Kidney (tissue), 14 donors: ENCODE data around the gene SCN1A. TPM values are rescaled to one million over a fixed set of nuclear protein-coding genes. Genes with fewer than 3 reads are reported as not detected.
A peak's percentile ranks its signal among the peaks of the same experiment; 100 is the strongest.

ENCODE experiments used
- DNase-seq, 5 donors: peaks; one replicate each; pipeline ENCODE4 v3.0.0-alpha.2; 2013 to 2020
- FAIRE-seq: peaks from 2 replicates; lab custom pipeline; 2012; peaks lifted over from hg19 to GRCh38; lab: Jason Lieb, UNC
- H3K27ac ChIP-seq, 2 donors: one replicate each; pipeline ENCODE4 v1.7.0; 2013; ENCODE audit warnings: low read depth in 2 of 2, low read length in 2 of 2, inconsistent platforms in 1 of 2
- H3K27me3 ChIP-seq: one replicate; pipeline ENCODE4 v1.7.1; 2013; ENCODE audit warnings: low read length, inconsistent platforms; ENCODE audit not compliant: control insufficient read depth, insufficient read depth
- H3K36me3 ChIP-seq, 3 donors: one replicate each; pipeline versions ENCODE4 v1.7.0 to v1.7.1; 2013; ENCODE audit warnings: low read length in 3 of 3, control low read depth in 1 of 3, inconsistent platforms in 1 of 3; ENCODE audit not compliant: insufficient read depth in 3 of 3, control insufficient read depth in 2 of 3
- H3K4me1 ChIP-seq, 3 donors: one replicate each; pipeline versions ENCODE4 v1.7.0 to v1.7.1; 2013; ENCODE audit warnings: low read length in 3 of 3, inconsistent platforms in 1 of 3, low read depth in 1 of 3; ENCODE audit not compliant: control insufficient read depth in 2 of 3, insufficient read depth in 2 of 3
- H3K4me3 ChIP-seq, 3 donors: one replicate each; pipeline versions ENCODE4 v1.7.0 to v1.8.1; 2013; ENCODE audit warnings: low read length in 3 of 3, control low read depth in 1 of 3, inconsistent platforms in 1 of 3
- H3K9ac ChIP-seq, 3 donors: one replicate each; pipeline versions ENCODE4 v1.7.0 to v1.7.1; 2013; ENCODE audit warnings: low read length in 3 of 3, control low read depth in 1 of 3, inconsistent platforms in 1 of 3
- H3K9me3 ChIP-seq, 3 donors: one replicate each; pipeline versions ENCODE4 v1.7.0 to v1.7.1; 2013; ENCODE audit warnings: low read length in 3 of 3, control low read depth in 1 of 3, inconsistent platforms in 1 of 3; ENCODE audit not compliant: control insufficient read depth in 2 of 3, insufficient read depth in 1 of 3
- intact Hi-C: fragments of 100-400 bp; cut with DNase I; formaldehyde crosslinking; loops from one replicate; pipeline ENCODE4 v1.11.1; 2022
- polyA plus RNA-seq: library from polyadenylated mRNA; stranded (reverse); fragments of 350-450 nt; fragmentation: Illumina TruSeq; extraction: RNeasy Lipid Tissue Mini Kit (QIAGEN cat#74804); gene quantifications from one replicate; pipeline ENCODE4 v1.2.3, GENCODE V29; 2014; ENCODE audit warnings: low read depth, low replicate concordance; ENCODE audit not compliant: insufficient read depth
- total RNA-seq: library from RNA; stranded (reverse); fragmentation: NEBNext Ultra II Directional; extraction: Animal tissue kit (Norgen Biotek cat#: 25700); gene quantifications from one replicate; pipeline ENCODE4 v1.2.1, GENCODE V29; 2021
- TF ChIP-seq, protein P1 (sequence below): IDR thresholded peaks from 3 replicates; pipeline ENCODE4 v1.5.1; 2012; ENCODE audit warnings: mild to moderate bottlenecking, moderate library complexity, borderline replicate concordance; ENCODE audit not compliant: insufficient read depth; ENCODE audit errors: extremely low read depth
- donor health status: control.
- donor health status: control.
- donor health status: control.
- donor health status: control.
- donor health status: control.
- donor health status: DM: yes; HTN: yes; CAD: no.
- donor health status: Normal renal cell carcinoma (clear cell type).

Gene SCN1A
- total and polyA plus RNA-seq, 2 donors from 2014 or later, result not detected

DNA sequence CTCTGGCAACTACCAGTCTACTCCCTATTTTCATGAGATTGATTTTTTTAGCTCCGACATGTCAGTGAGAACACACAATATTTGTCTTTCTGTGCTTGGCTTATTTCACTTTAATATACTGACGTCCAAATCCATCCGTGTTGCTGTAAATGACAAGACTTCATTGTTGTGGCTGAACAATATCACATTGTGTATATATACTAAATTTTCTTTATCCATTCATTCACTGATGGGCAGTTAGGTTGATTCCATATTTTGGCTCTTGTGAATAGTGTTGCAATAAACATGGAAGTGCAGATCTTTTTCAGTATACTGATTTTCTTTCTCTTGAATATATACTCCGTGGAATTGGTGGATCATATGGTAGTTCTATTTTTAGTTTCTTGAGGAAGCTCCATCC is 168.4 kb downstream of the SCN1A start:
- DNase-seq (no peak), FAIRE-seq (no peak)
- no peaks in the 10 kb centered on the region for H3K9me3 ChIP-seq
- H3K36me3 ChIP-seq, result no peaks in the 10 kb centered on the region
- H3K9ac ChIP-seq, result no peak overlapping the region
- TF ChIP-seq, protein P1, sequence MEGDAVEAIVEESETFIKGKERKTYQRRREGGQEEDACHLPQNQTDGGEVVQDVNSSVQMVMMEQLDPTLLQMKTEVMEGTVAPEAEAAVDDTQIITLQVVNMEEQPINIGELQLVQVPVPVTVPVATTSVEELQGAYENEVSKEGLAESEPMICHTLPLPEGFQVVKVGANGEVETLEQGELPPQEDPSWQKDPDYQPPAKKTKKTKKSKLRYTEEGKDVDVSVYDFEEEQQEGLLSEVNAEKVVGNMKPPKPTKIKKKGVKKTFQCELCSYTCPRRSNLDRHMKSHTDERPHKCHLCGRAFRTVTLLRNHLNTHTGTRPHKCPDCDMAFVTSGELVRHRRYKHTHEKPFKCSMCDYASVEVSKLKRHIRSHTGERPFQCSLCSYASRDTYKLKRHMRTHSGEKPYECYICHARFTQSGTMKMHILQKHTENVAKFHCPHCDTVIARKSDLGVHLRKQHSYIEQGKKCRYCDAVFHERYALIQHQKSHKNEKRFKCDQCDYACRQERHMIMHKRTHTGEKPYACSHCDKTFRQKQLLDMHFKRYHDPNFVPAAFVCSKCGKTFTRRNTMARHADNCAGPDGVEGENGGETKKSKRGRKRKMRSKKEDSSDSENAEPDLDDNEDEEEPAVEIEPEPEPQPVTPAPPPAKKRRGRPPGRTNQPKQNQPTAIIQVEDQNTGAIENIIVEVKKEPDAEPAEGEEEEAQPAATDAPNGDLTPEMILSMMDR, result no peak
- no peak overlapping the region for H3K4me3 ChIP-seq
- intact Hi-C loops, result no loop called here
- no peaks in the 10 kb centered on the region for H3K27me3 ChIP-seq
- no peak overlapping the region for H3K27ac ChIP-seq
- H3K4me1 ChIP-seq, result peaks cover 0 to 10% (median 0%) of the 10 kb centered on the region in 3 donors

DNA sequence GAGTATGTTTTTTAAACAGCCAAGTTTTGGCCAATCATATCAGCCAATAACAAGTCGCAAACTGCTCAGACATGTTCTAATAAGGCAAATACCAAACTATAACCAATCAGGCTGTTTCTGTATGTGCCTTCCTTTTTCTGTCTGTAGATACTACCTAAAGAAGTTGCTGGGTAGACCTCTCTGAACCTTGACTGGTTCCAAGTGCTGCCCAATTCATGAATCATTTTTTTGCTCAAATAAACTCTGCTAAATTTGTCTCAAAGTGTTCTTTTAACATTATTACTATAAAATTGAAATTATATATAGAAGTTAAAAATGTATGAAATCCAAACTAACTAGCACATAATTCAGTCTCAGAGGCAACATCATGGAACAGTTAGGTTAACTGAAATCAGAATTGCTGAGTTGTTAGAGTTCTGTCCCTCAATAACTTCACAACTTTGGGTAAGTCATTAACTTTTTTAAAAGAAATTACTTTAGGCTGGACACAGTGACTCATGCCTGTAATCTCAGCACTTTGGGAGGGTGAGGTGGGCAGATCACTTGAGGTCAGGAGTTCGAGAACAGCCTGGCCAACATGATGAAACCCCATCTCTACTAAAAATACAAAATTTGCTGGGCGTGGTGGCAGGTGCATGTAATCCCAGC is 169.4 kb downstream of the SCN1A start:
- H3K9me3 ChIP-seq, result no peaks in the 10 kb centered on the region
- FAIRE-seq (no peak), DNase-seq (no peak)
- intact Hi-C loops, result no loop called here
- no peaks in the 10 kb centered on the region for H3K36me3 ChIP-seq
- H3K4me3 ChIP-seq, result no peak overlapping the region
- H3K27ac ChIP-seq, result no peak overlapping the region
- no peaks in the 10 kb centered on the region for H3K27me3 ChIP-seq
- TF ChIP-seq, protein P1, result no peak
- H3K4me1 ChIP-seq, result peaks cover 0 to 10% (median 0%) of the 10 kb centered on the region in 3 donors
- H3K9ac ChIP-seq, result no peak overlapping the region

DNA sequence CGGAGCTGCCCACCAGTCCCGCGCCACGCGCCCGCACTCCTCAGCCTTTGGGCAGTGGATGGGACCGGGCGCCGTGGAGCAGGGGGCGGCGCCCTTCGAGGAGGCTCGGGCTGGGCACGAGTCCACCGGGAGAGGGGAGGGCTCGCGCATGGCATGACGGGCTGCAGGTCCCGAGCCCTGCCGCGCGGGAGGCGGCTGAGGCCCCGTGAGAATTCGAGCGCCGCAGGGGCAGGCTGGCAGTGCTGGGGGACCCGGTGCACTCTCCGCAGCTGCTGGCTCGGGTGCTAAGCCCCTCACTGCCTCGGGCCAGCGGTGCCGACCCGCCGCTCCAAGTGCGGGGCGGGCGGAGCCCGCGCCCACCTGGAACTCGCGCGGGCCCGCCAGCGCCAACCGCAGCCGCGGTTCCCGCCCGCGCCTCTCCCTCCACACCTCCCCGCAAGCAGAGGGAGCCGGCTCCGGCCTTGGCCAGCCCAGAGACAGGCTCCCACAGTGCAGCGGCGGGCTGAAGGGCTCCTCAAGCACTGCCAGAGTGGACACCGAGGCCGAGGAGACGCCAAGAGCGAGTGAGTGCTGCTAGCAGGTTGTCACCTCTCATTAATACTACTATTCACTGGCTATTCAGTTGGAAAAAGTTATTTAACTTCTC is 170.7 kb downstream of the SCN1A start:
- H3K4me1 ChIP-seq, result peaks cover 0 to 13% (median 5%) of the 10 kb centered on the region in 3 donors
- H3K36me3 ChIP-seq, result no peaks in the 10 kb centered on the region
- H3K27ac ChIP-seq, result no peak overlapping the region
- H3K9me3 ChIP-seq, result no peaks in the 10 kb centered on the region
- DNase-seq, result peak in 1 of 5 donors; percentile 72
- intact Hi-C loops, result no loop called here
- H3K27me3 ChIP-seq, result no peaks in the 10 kb centered on the region
- TF ChIP-seq, protein P1, result no peak
- H3K9ac ChIP-seq, result no peak overlapping the region
- H3K4me3 ChIP-seq, result no peak overlapping the region
- FAIRE-seq, result no peak
